Measurements from ENCODE around the gene GNPDA1.
A peak's percentile ranks its signal among the peaks of the same experiment; 100 is the strongest.

Gene GNPDA1

DNA sequence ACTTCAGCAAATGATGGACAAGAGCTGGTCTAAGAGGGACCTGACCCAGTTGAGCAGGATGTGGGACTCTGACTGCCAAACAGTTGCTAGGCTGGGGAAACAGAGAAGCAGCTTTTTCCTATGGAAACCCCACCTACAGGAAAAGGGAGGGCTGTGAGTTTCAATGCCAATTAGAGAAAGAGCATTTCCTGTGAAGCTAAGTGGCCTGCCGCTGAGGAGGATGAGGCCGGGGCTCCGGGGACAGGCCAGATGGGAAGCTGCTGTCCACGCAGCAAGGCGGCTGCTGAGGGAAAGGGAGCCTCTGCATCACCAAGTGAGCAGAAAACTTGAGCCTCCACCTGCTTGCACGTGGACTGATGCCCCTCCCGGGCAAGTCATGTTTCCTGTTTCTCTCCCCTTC is 54.7 kb downstream of the GNPDA1 start, which contains the start of gene PCDH12:
Gene PCDH12, minus strand, starts transcription at position 90 of the 400 bp plus-strand sequence. CDS start 351 bp downstream, outside the sequence.
- no peak within 1 kb of the TSS for H3K4me3 ChIP-seq (ENCODE audit: low read depth in 1 of 2, low read length in 1 of 2)
- H3K4me1 ChIP-seq (ENCODE audit: control insufficient read depth in 1 of 2, insufficient read depth in 1 of 2, low read depth in 1 of 2, low read length in 1 of 2) = peaks cover 44 to 51% of the 10 kb centered on the region in 2 experiments

DNA sequence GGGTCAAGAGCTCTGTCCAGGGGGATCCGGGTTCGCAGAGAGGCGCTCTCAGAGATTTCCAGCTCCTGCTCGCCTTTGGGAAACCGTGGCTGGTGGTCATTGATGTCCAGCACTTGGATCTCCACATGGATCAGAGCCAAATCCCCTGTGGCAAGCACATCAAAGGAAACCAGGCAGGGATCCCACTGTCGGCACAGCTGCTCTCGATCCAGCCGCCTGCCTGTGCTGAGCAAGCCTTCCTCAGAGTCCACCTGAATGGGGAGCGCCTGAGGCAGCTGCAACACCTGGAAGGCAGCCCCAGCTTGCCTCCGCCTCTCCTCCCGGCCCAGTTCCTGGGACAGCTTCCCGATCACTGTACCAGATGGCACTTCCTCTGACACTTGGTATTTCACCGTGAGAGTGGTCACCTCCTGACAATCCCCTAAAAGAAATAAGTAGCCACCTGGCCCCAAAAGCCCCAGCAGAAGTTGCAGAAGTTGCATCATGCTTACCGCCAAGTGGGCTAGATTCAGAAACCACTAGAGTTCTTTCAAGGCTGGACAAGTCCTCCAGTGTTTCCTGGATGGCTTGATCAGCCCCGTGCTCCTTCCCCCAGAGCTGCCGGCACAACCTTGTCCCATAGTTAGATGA is 55.3 kb downstream of the GNPDA1 start:
- H3K27ac ChIP-seq = no peak overlapping the region
- no peaks in the 10 kb centered on the region for H3K9me3 ChIP-seq
- TF ChIP-seq, protein P1, sequence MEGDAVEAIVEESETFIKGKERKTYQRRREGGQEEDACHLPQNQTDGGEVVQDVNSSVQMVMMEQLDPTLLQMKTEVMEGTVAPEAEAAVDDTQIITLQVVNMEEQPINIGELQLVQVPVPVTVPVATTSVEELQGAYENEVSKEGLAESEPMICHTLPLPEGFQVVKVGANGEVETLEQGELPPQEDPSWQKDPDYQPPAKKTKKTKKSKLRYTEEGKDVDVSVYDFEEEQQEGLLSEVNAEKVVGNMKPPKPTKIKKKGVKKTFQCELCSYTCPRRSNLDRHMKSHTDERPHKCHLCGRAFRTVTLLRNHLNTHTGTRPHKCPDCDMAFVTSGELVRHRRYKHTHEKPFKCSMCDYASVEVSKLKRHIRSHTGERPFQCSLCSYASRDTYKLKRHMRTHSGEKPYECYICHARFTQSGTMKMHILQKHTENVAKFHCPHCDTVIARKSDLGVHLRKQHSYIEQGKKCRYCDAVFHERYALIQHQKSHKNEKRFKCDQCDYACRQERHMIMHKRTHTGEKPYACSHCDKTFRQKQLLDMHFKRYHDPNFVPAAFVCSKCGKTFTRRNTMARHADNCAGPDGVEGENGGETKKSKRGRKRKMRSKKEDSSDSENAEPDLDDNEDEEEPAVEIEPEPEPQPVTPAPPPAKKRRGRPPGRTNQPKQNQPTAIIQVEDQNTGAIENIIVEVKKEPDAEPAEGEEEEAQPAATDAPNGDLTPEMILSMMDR (IDR thresholded peaks at IDR 0.05) = no peak
- H3K4me1 ChIP-seq (ENCODE audit: control insufficient read depth in 1 of 2, insufficient read depth in 1 of 2, low read depth in 1 of 2, low read length in 1 of 2) = peaks cover 46 to 54% of the 10 kb centered on the region in 2 experiments
- H3K4me3 ChIP-seq (ENCODE audit: low read depth in 1 of 2, low read length in 1 of 2) = no peak overlapping the region
- no peaks in the 10 kb centered on the region for H3K27me3 ChIP-seq
- no peaks in the 10 kb centered on the region for H3K36me3 ChIP-seq

More for the DNA sequence above, 54.7 kb downstream of the GNPDA1 start, which contains the start of gene PCDH12:
- TF ChIP-seq, protein P1 (IDR thresholded peaks at IDR 0.05) = no peak
- no peaks in the 10 kb centered on the region for H3K27me3 ChIP-seq
- H3K36me3 ChIP-seq = no peaks in the 10 kb centered on the region
- peak within 1 kb of the TSS; percentile 23 for H3K27ac ChIP-seq
- H3K9me3 ChIP-seq = no peaks in the 10 kb centered on the region

DNA sequence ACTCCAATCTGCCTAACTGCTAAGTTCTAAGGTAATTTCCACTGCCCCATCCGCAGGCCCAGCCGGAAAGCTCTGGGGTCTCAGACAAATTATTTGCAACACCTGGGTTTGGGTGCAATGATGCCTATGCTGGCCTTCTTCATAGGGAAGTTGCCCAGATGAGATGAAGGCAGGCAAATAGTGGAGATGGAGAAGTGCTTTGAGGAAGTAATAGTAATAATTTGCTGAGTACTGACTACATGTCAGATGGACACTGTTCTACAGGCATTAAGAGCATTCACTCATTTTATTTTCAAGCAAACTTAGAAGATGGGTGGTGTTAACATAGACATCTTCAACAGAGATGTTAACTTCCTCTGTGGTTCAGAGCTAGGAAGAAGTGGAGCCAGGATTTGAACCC is 58.6 kb downstream of the GNPDA1 start:
- Histone ChIP-seq H3K27ac (peak overlapping the region; percentile 48), H3K9me3 (no peaks in the 10 kb centered on the region), H3K4me3 (ENCODE audit: low read depth in 1 of 2, low read length in 1 of 2) (no peak overlapping the region), H3K4me1 (ENCODE audit: control insufficient read depth in 1 of 2, insufficient read depth in 1 of 2, low read depth in 1 of 2, low read length in 1 of 2) (peaks cover 44 to 52% of the 10 kb centered on the region in 2 experiments), H3K27me3 (no peaks in the 10 kb centered on the region), H3K36me3 (no peaks in the 10 kb centered on the region)
- TF ChIP-seq, protein P1 (IDR thresholded peaks at IDR 0.05) = no peak

DNA sequence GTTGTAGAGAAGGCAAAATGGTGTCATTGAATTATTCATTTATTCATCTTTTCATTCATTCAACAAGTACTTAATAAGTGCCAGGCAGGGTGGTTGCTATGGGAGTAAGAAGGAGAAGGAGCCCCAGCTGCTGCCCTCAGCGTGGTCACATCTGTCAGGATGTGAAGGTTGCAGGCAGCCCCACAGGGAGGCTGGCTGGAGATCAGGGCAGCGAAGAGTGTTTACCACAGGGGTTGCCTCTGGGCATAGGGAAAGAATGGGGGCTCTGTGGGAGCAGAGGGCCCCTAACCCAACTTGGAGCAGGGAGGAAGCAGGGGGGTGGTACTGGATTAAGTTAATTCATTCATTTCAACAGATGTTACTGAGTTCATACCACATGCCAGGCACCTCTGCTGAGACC is 60.8 kb downstream of the GNPDA1 start:
- Histone ChIP-seq H3K27me3 (no peaks in the 10 kb centered on the region), H3K4me3 (ENCODE audit: low read depth in 1 of 2, low read length in 1 of 2) (no peak overlapping the region), H3K9me3 (no peaks in the 10 kb centered on the region), H3K27ac (no peak overlapping the region), H3K36me3 (no peaks in the 10 kb centered on the region), H3K4me1 (ENCODE audit: control insufficient read depth in 1 of 2, insufficient read depth in 1 of 2, low read depth in 1 of 2, low read length in 1 of 2) (peaks cover 26 to 33% of the 10 kb centered on the region in 2 experiments)
- TF ChIP-seq, protein P1 (IDR thresholded peaks at IDR 0.05) = no peak

DNA sequence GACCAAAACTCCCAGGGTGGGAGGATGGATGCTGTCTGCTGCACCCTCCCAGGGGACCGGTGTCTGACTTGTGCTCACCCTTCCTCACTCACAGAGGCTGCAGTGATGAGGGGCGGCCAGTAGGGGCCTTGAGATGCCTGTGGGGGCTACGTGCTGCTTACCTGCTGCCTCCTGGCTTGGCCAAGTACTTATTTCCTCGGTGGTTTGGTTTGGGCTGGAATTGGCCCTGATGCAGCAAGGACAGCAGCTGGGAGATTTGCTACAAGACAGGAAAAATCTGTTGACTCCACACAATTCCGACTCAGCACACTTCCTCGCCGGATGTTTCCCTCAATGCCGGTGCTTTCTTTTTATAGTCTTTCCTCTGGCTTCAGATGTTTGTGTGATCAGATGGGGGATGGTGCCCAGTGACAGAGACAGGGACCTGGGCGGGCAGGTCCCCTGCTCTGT is 61.5 kb downstream of the GNPDA1 start:
- Histone ChIP-seq H3K36me3 (no peaks in the 10 kb centered on the region), H3K27me3 (no peaks in the 10 kb centered on the region), H3K4me1 (ENCODE audit: control insufficient read depth in 1 of 2, insufficient read depth in 1 of 2, low read depth in 1 of 2, low read length in 1 of 2) (peaks cover 26 to 35% of the 10 kb centered on the region in 2 experiments), H3K9me3 (no peaks in the 10 kb centered on the region), H3K4me3 (ENCODE audit: low read depth in 1 of 2, low read length in 1 of 2) (no peak overlapping the region), H3K27ac (no peak overlapping the region)
- TF ChIP-seq, protein P1 (IDR thresholded peaks at IDR 0.05) = no peak
